EL (cell line): Measurements from ENCODE around the gene SF3B4.
"Not testable (repeated sequence)": the region's sequence is repeated elsewhere in the genome, so short reads cannot be mapped to it uniquely, and the experiment has no call there.

Experiments used
- DNase-seq: peaks from one replicate; pipeline ENCODE4 v3.0.0-alpha.2; 2016

Gene SF3B4

DNA sequence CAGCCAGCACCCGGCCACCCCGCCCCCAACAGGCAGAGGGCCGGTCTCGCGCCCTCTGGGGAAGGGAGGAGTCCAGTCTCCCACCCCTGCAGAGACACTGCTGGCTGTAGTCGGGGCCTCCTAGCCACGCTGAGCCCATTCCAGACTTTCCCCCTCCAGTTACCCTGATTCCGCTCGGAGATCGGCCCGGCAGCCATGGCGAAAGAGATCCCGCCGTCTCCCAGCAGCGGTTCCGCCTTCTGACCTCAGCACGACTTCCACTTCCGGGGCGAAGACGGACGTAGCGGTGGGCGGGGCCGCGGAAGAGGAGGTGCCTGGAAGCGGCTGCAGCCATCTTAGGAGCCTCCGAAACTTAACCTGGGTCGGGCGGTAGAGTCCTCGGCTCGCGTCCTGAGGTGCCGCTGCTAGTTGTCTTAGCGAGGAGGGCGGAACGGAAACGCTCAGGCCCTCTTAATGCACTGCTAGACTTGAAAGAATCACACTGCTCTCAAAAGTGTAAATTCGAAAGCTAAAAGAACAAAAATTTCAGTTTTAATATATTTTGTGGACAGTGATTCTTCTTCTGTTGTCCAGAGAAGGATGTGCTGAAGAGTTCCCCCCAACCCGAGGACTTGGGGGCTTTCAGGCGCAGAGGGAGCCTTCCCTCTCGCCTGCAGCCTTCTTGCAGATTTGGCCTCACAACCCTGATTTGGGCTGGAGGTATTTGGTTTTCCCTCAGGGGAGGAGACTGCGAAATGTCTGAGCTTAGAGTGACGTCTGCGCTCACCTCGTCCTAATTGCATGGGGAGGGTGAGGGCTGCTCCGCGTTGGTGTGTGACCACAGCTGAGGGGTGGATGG is at the start of gene SF3B4:
TSS of gene SF3B4 (minus strand) at position 241 of the 838 bp plus-strand sequence. CDS start at position 197, 44 bp downstream.
- DNase-seq: peak; percentile 93

GRCh38 chr1:149977345-149977744 is 49.7 kb upstream of the SF3B4 start:
- DNase-seq: no peak

DNA sequence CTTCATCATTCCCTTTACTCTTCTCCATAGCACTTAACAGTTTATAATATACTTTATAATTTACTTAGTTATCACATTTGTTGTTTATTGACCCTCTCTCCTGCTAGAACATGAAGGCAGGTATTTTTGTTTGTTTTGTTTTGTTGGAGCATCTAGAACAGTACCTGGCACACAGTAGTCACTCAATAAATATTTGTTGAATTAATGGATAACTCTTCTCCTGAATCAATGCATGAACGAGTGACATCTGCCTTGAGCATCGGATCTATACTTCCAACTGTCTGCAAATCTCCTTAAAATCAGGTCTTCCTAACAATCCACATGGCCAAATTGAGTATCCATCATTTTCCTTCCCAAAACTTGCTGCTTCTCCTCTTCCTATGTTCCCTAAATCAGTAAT is 44.9 kb upstream of the SF3B4 start:
- DNase-seq: no peak

GRCh38 chr1:149967646-149968045 is 40.0 kb upstream of the SF3B4 start:
- no peak for DNase-seq

- no peak for DNase-seq
These were observed 39.4 kb upstream of the SF3B4 start for GRCh38 chr1:149967041-149967440.

DNA sequence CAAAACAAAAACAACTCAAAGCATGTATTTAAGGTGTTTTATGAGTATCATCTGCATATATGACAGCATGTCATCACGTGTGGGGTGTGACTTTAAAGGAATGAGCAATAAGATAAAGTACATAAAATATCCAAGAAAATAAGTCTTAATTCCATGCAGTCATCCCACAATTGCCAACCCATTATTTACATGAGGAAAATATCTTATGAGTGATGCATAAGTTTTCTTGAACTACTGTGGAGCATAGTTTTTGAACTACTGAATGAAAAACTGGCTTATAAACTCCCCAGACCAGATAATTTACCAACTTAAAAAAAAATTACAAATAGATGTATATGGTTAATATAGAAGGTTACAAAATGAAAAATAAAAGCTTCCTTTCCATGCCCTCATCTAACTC is 38.8 kb upstream of the SF3B4 start:
- DNase-seq: no peak

GRCh38 chr1:149965440-149965839 is 37.8 kb upstream of the SF3B4 start:
- DNase-seq: no peak

DNA sequence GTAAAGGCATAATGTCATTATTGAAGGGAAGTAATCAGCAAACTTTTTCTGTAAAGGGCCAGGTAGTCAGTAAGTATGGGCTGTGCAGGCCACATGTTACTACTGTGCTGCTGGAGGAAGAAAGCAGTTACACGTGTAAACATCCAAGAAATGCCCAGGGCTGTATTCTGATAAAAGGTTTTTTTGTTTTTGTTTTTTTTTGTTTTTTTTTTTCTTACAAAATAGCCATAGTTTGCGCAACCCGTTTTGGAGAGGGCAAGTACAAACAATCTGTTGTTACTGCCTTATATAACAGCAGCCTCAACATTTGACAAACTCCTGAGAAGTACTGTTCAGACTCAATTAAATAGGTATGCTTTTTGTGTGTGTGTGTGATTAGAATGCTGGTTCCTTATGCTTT is 35.8 kb upstream of the SF3B4 start:
- no peak for DNase-seq

DNA sequence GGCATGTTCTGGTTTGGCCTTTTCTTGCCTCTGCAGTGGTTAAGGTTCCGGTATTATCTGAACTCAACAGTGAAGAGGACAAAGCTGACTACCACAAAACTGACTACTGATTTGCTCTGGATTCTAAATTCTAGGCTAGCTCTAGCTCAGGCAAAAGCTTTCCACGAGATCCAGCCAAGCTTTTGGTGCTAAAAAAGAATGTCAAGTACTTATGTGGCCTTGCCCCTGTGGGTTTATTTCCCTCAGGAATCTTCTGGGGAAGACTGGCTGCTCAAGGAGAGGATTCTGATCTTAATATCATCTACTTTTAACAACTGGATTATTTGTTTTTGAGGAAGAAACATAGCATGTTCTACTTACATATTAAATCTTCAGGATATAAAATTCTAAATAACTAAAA is 35.1 kb upstream of the SF3B4 start:
- no peak for DNase-seq

DNA sequence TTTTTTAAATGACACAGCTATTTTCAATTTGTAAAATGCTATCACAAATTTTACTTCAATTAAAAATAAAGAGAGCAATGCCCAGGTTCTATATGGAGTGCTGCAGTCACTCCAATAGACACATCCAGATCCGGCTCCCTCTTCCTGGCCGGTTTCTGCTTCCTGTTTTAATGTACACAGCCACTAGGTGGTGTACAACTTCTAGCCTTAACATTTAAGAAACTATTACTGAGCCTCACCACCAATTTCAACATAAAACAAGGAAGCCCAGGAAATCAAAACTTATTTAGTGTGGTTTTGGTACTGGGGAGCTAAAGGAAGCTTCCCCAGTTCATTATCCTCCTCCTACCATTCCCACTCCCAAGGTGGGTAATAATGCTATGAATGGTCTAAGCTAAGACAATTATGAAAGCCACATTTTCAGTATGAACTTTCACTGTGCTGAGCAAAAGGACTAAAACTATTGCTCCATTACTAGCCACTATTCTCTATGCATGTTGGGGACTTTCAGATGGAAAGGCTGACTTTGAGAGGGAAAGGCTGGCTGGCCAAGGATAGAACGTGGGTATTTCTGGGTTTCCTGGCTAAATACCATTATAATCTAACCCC is 34.5 kb upstream of the SF3B4 start:
- peak; percentile 76 for DNase-seq

- DNase-seq: not testable (repeated sequence)
These were observed 29.9 kb upstream of the SF3B4 start for GRCh38 chr1:149957548-149957947.

DNA sequence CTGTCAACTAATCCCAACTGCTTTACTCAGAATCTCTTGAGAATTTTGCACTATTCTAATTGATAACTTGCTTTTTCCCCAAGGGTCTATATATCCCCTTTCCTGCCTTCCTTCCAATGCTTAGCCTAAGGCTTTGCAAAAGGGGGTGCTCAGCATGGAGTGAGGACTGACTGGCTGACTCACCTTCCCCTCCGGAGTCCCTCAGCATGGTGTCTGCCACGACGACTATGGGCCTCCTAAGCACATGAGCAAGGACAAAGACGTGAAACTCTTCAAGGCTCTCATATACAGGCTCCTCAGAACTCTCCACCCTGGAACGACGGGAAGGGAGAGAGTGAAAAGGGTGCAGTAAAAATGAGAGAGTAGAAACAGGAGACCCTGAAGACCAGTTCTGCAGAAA is 22.3 kb upstream of the SF3B4 start:
- no peak for DNase-seq

GRCh38 chr1:149945206-149945605 is 17.6 kb upstream of the SF3B4 start:
- DNase-seq: no peak

- no peak for DNase-seq
These were observed 15.3 kb upstream of the SF3B4 start for GRCh38 chr1:149942885-149943284.

DNA sequence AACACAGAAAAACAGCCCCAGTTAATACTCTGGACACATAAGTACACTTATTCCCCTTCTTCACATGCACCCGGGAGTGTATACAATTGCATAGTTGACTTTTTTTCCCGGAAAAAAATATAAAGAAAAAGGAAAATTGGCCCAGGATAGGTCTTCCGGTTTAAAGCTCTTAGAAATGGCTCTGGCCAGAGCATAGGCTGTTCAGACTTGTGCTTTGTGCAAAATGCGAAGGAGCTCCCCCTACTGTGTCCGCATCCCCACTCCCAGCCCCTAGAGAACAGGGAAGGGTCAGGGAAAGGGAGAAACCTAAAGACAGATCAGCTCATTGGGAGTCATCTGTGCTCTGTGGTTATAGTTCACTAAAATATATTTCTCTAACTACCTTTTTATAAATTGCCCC is 14.6 kb upstream of the SF3B4 start:
- no peak for DNase-seq

DNA sequence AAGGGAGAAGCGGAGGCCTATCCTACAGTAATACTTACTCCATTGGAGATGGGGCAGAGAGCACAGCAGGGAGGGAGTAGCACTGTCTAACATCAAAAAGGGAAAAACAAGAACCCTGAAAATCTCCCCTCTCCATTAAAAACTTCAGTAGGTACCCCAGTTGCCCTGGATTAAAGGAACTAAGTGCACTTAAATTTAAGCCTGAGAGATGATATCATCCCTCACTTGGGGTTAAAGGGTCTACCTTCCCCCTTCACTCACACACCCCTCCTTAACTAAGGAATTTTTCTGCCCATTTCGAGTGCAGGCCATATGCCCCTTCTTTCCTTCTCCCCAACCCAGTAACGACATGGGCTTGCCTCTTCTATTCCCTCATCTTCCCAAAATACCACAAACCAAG is 12.8 kb upstream of the SF3B4 start:
- no peak for DNase-seq

- not testable (repeated sequence) for DNase-seq
These were observed 11.0 kb upstream of the SF3B4 start for GRCh38 chr1:149938668-149939003.

- DNase-seq: no peak
These were observed 10.2 kb upstream of the SF3B4 start for GRCh38 chr1:149937759-149938158.

- peak; percentile 66 for DNase-seq
These were observed 9.5 kb upstream of the SF3B4 start for GRCh38 chr1:149936992-149937705.

GRCh38 chr1:149936170-149936991 is 8.8 kb upstream of the SF3B4 start, which contains the start of gene MTMR11:
Gene MTMR11 (minus strand): TSS chr1:149936879. CDS start chr1:149936647, 232 bp downstream.
- DNase-seq: peak; percentile 54

GRCh38 chr1:149934356-149934755 is 6.8 kb upstream of the SF3B4 start:
- DNase-seq: no peak

- no peak for DNase-seq
These were observed 5.6 kb upstream of the SF3B4 start for GRCh38 chr1:149933208-149933607.

DNA sequence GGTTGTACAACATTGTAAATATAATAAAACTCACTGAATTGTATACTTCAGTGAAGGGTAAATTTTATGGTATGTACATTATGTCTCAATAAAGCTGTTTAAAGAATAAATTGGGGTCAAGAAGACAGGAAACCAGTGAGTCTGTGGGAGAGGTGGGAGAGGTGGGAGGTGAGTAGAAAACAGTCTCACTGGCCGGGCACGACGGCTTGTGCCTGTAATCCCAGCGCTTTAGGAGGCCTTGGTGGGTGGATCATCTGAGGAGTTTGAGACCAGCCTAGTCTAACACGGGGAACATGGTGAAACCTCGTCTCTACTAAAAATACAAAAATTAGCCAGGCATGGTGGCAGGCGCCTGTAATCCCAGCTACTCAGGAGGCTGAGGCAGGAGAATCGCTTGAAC is 4.9 kb upstream of the SF3B4 start:
- DNase-seq: no peak
